Muscle of arm (tissue), 14 donors: ENCODE data around the gene CD8B. TPM values are rescaled to one million over a fixed set of nuclear protein-coding genes. Genes with fewer than 3 reads are reported as not detected.
"Not testable (repeated sequence)": the region's sequence is repeated elsewhere in the genome, so short reads cannot be mapped to it uniquely, and the experiment has no call there.

ENCODE experiments used
- DNase-seq: peaks from one replicate; pipeline ENCODE4 v3.0.0-alpha.2; 2013
- long read RNA-seq, 11 donors: transcript quantifications; one replicate each; lab custom pipeline, GENCODE V29; 2026
- polyA plus RNA-seq, 12 donors: library from polyadenylated mRNA; unstranded; fragments of 120-200 nt; gene quantifications; one replicate each; pipeline ENCODE4 v1.2.1, GENCODE V29; 2013; ENCODE audit not compliant: insufficient read length in 12 of 12

CD8B gene
- 1 to 10 TPM in 2 of 12 donors, under 1 TPM in 6, not detected in 4; 0.12 to 1.5 (median 0.40) TPM for polyA plus RNA-seq
- long read RNA-seq, donor 1, partial matches to known transcripts: 0 of 3 reads
- long read RNA-seq, donor 1, other reads (novel, unspliced or antisense): 0 of 3 reads
- long read RNA-seq, donor 2, partial matches to known transcripts: 0 of 1 reads
- long read RNA-seq, donor 2, other reads (novel, unspliced or antisense): 0 of 1 reads
- long read RNA-seq, donor 3: 0 reads
- long read RNA-seq, donor 4: 0 reads
- long read RNA-seq, donor 5: 0 reads
- long read RNA-seq, donor 6: 0 reads
- long read RNA-seq, donor 7: 0 reads
- long read RNA-seq, donor 8: 0 reads
- long read RNA-seq, donor 9: 0 reads
- long read RNA-seq, donor 10: 0 reads
- long read RNA-seq, donor 11: 0 reads

GRCh38 chr2:86861628-86862379, at the start of gene CD8B:
TSS of gene CD8B (minus strand) at chr2:86861886. CDS start at chr2:86861865, 21 bp downstream.
- DNase-seq: not testable (repeated sequence)

- not testable (repeated sequence) for DNase-seq
Measured at GRCh38 chr2:86905868-86906267, 44.2 kb upstream of the CD8B start.

GRCh38 chr2:86900687-86901086, 39.0 kb upstream of the CD8B start:
- DNase-seq: not testable (repeated sequence)

GRCh38 chr2:86886026-86886425, 24.3 kb upstream of the CD8B start:
- not testable (repeated sequence) for DNase-seq

GRCh38 chr2:86882865-86883264, 21.2 kb upstream of the CD8B start:
- DNase-seq: not testable (repeated sequence)

GRCh38 chr2:86882118-86882665, 20.5 kb upstream of the CD8B start:
- DNase-seq: not testable (repeated sequence)

- DNase-seq: not testable (repeated sequence)
Measured at GRCh38 chr2:86878986-86879385, 17.3 kb upstream of the CD8B start.

- DNase-seq: not testable (repeated sequence)
Measured at GRCh38 chr2:86870941-86871340, 9.3 kb upstream of the CD8B start.

- not testable (repeated sequence) for DNase-seq
Measured at GRCh38 chr2:86868895-86869468, 7.3 kb upstream of the CD8B start.

- DNase-seq: not testable (repeated sequence)
Measured at GRCh38 chr2:86862380-86862703, 656 bp upstream of the CD8B start.

GRCh38 chr2:86861175-86861574, 511 bp downstream of the CD8B start:
- DNase-seq: not testable (repeated sequence)

GRCh38 chr2:86860573-86860972, 1.1 kb downstream of the CD8B start:
- DNase-seq: not testable (repeated sequence)

GRCh38 chr2:86857688-86858087, 4.0 kb downstream of the CD8B start:
- DNase-seq: not testable (repeated sequence)

GRCh38 chr2:86856498-86856897, 5.2 kb downstream of the CD8B start:
- DNase-seq: not testable (repeated sequence)

- DNase-seq: peak; percentile 20
Measured at GRCh38 chr2:86855981-86856380, 5.7 kb downstream of the CD8B start.

- DNase-seq: not testable (repeated sequence)
Measured at GRCh38 chr2:86851581-86851980, 10.1 kb downstream of the CD8B start.

GRCh38 chr2:86842607-86843234, 19.0 kb downstream of the CD8B start:
- not testable (repeated sequence) for DNase-seq

GRCh38 chr2:86841330-86841729, 20.4 kb downstream of the CD8B start:
- DNase-seq: not testable (repeated sequence)

GRCh38 chr2:86839871-86840548, 21.7 kb downstream of the CD8B start:
- DNase-seq: not testable (repeated sequence)

- not testable (repeated sequence) for DNase-seq
Measured at GRCh38 chr2:86839455-86839854, 22.2 kb downstream of the CD8B start.

GRCh38 chr2:86837714-86838113, 24.0 kb downstream of the CD8B start:
- DNase-seq: peak; percentile 6
